Mesenchymal stem cell (in vitro differentiated cells and primary cell): Measurements from ENCODE around the gene UFC1.

Experiments used
- DNase-seq: peaks from one replicate; pipeline ENCODE4 v3.0.0-alpha.2; 2013
- H2AFZ ChIP-seq: one replicate; pipeline ENCODE4 v1.6.1; 2013; ENCODE audit warnings: low read depth, mild to moderate bottlenecking, control low read depth, inconsistent platforms, low read length, moderate library complexity
- H2AK5ac ChIP-seq: 2 replicates; pipeline ENCODE4 v1.6.1; 2013; ENCODE audit warnings: low read length, moderate library complexity, mild to moderate bottlenecking, inconsistent platforms; ENCODE audit not compliant: severe bottlenecking
- H2BK120ac ChIP-seq: one replicate; pipeline ENCODE4 v1.6.1; 2013; ENCODE audit warnings: low read depth, mild to moderate bottlenecking, inconsistent platforms, low read length, moderate library complexity
- H2BK12ac ChIP-seq, 2 experiments: one replicate each; pipeline ENCODE4 v1.6.1; 2013; ENCODE audit warnings: inconsistent platforms in 2 of 2, low read length in 2 of 2, mild to moderate bottlenecking in 2 of 2, moderate library complexity in 2 of 2, control low read depth in 1 of 2
- H2BK15ac ChIP-seq: one replicate; pipeline ENCODE4 v1.6.1; 2013; ENCODE audit warnings: mild to moderate bottlenecking, low read depth, inconsistent platforms; ENCODE audit not compliant: poor library complexity, severe bottlenecking
- H2BK5ac ChIP-seq: 2 replicates; pipeline ENCODE4 v1.6.1; 2013; ENCODE audit warnings: low read depth, mild to moderate bottlenecking, low read length, control low read depth, inconsistent platforms; ENCODE audit not compliant: poor library complexity, severe bottlenecking
- H3K14ac ChIP-seq, 2 experiments: one replicate each; pipeline ENCODE4 v1.6.1; 2013; ENCODE audit warnings: inconsistent platforms in 2 of 2, low read length in 2 of 2, control low read depth in 1 of 2, mild to moderate bottlenecking in 1 of 2, moderate library complexity in 1 of 2
- H3K18ac ChIP-seq, 2 experiments: one replicate each; pipeline ENCODE4 v1.6.1; 2013; ENCODE audit warnings: inconsistent platforms in 2 of 2, low read length in 2 of 2, control low read depth in 1 of 2, low read depth in 1 of 2, mild to moderate bottlenecking in 1 of 2
- H3K23ac ChIP-seq, 2 experiments: one replicate each; pipeline ENCODE4 v1.6.1; 2013; ENCODE audit warnings: inconsistent platforms in 2 of 2, low read length in 2 of 2, mild to moderate bottlenecking in 2 of 2, moderate library complexity in 2 of 2, control low read depth in 1 of 2
- H3K27ac ChIP-seq: 2 replicates; pipeline ENCODE4 v1.5.1; 2013; ENCODE audit warnings: mild to moderate bottlenecking, moderate library complexity, low read length, control low read depth, inconsistent platforms; ENCODE audit not compliant: poor library complexity, severe bottlenecking
- H3K27me3 ChIP-seq, 2 experiments: 2 replicates each; pipeline versions ENCODE4 v1.6.1 to v1.7.0; 2013; ENCODE audit warnings: low read length in 2 of 2, mild to moderate bottlenecking in 2 of 2, moderate library complexity in 2 of 2, control low read depth in 1 of 2, inconsistent platforms in 1 of 2; ENCODE audit not compliant: control insufficient read depth in 1 of 2, insufficient read depth in 1 of 2
- H3K36me3 ChIP-seq, 2 experiments: 2 replicates each; pipeline versions ENCODE4 v1.6.1 to v1.7.0; 2013; ENCODE audit warnings: low read length in 2 of 2, control low read depth in 1 of 2, inconsistent platforms in 1 of 2, low read depth in 1 of 2, mild to moderate bottlenecking in 1 of 2; ENCODE audit not compliant: insufficient read depth in 2 of 2, control insufficient read depth in 1 of 2
- H3K4ac ChIP-seq, 2 experiments: one replicate each; pipeline ENCODE4 v1.6.1; 2013; ENCODE audit warnings: inconsistent platforms in 2 of 2, low read length in 2 of 2, mild to moderate bottlenecking in 2 of 2, moderate library complexity in 2 of 2, control low read depth in 1 of 2, low read depth in 1 of 2
- H3K4me1 ChIP-seq: 2 replicates; pipeline ENCODE4 v1.6.1; 2013; ENCODE audit warnings: low read depth, low read length, control low read depth; ENCODE audit not compliant: control insufficient read depth, insufficient read depth
- H3K4me2 ChIP-seq: 2 replicates; pipeline ENCODE4 v1.6.1; 2013; ENCODE audit warnings: low read length, mild to moderate bottlenecking, inconsistent platforms; ENCODE audit not compliant: poor library complexity, severe bottlenecking
- H3K4me3 ChIP-seq, 2 experiments: 2 replicates each; pipeline versions ENCODE4 v1.5.1 to v1.7.0; 2013; ENCODE audit warnings: low read length in 2 of 2, mild to moderate bottlenecking in 2 of 2, control low read depth in 1 of 2, low read depth in 1 of 2; ENCODE audit not compliant: insufficient read depth in 1 of 2
- H3K79me1 ChIP-seq: replicated peaks from 2 replicates; pipeline ENCODE4 v1.6.1; 2013; ENCODE audit warnings: mild to moderate bottlenecking, control low read depth, low read length, inconsistent platforms; ENCODE audit not compliant: poor library complexity, severe bottlenecking
- H3K9ac ChIP-seq: 2 replicates; pipeline ENCODE4 v1.7.0; 2013; ENCODE audit warnings: mild to moderate bottlenecking, low read length, moderate library complexity
- H3K9me3 ChIP-seq: 2 replicates; pipeline ENCODE4 v1.7.0; 2013; ENCODE audit warnings: mild to moderate bottlenecking, low read length; ENCODE audit not compliant: control insufficient read depth
- H4K8ac ChIP-seq: one replicate; pipeline ENCODE4 v1.6.1; 2013; ENCODE audit warnings: inconsistent platforms, mild to moderate bottlenecking, low read length, moderate library complexity
- H4K91ac ChIP-seq: one replicate; pipeline ENCODE4 v1.6.1; 2013; ENCODE audit warnings: mild to moderate bottlenecking, low read length, inconsistent platforms
- WGBS: methylation state at CpG from one replicate; pipeline ENCODE4 v1.1.7; 2013; ENCODE audit warnings: mixed read lengths; 5-methylcytosine and 5-hydroxymethylcytosine counted together

Gene UFC1

DNA sequence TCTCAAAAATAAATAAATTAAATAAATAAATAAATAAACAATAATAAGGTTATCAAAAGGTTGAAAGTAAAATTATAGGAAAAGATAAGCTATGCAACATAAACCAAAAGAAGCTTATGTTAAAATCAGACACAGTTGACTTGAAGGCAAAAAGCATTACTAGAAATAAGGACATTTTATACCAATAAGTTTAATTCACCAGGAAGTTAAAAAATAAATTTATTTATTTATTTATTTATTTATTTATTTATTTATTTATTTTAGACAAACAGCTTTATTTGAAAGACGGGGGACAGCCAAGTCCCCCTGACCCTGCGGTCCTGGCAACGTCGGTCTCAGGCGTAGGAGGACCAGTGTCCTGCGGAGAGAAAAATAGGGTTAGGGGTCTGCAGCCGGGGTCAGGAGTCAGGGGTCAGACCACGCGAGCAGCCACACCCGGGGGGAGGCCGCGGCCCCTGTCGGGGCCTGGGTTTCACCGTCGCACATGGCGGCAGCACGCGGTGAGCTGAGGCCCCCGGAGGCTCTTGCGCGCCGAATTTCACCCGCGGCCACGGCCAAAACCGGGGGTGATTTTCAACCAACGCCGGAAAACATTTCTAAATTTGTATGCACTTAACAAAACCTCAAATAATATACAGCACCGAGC is 12.9 kb upstream of the UFC1 start:
- H3K36me3 ChIP-seq, result no peaks in the 10 kb centered on the region
- H3K4me1 ChIP-seq, result no peaks in the 10 kb centered on the region
- no peaks in the 10 kb centered on the region for H3K27me3 ChIP-seq
- H3K18ac ChIP-seq, result no peak overlapping the region
- no peak overlapping the region for H4K91ac ChIP-seq
- no peak overlapping the region for H3K27ac ChIP-seq
- no peaks in the 10 kb centered on the region for H3K9me3 ChIP-seq
- H2BK12ac ChIP-seq, result no peak overlapping the region
- no peak overlapping the region for H2BK15ac ChIP-seq
- no peak overlapping the region for H3K4me3 ChIP-seq
- no peak overlapping the region for H4K8ac ChIP-seq
- no peak overlapping the region for H3K23ac ChIP-seq
- H2BK120ac ChIP-seq, result no peak overlapping the region
- peaks cover 24% of the 10 kb centered on the region for H3K79me1 ChIP-seq
- H2AFZ ChIP-seq, result no peak overlapping the region
- WGBS, result 96% methylated on average over 29 of the region's 29 CpGs
- H2BK5ac ChIP-seq, result no peak overlapping the region
- H3K14ac ChIP-seq, result no peak overlapping the region
- H3K9ac ChIP-seq, result no peak overlapping the region
- H2AK5ac ChIP-seq, result no peak overlapping the region
- no peak for DNase-seq
- no peak overlapping the region for H3K4ac ChIP-seq
- no peak overlapping the region for H3K4me2 ChIP-seq

DNA sequence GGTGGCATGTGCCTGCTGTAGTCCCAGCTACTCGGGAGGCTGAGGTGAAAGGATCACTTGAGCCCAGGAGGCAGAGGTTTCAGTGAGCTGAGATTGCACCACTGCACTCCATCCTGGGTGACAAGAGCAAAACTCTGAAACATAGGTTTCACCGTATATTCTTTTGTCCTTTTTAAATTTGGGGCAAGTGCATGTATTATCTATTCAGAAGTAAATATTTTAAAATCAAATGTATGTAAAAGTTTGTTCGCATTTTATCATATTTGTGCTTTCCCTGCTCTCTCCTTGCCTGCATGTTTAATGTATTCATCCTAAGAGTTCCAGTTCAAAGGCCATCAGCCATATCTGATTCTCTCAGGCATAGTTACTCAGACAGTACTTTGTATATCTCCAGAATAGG is 7.9 kb upstream of the UFC1 start:
- Histone ChIP-seq H2BK5ac (no peak overlapping the region), H3K4me1 (no peaks in the 10 kb centered on the region), H3K27ac (no peak overlapping the region), H3K36me3 (no peaks in the 10 kb centered on the region), H4K8ac (no peak overlapping the region), H3K4me2 (no peak overlapping the region), H2BK120ac (no peak overlapping the region), H3K14ac (no peak overlapping the region), H3K9ac (no peak overlapping the region), H3K79me1 (peaks cover 4% of the 10 kb centered on the region), H3K4ac (no peak overlapping the region), H4K91ac (no peak overlapping the region), H3K4me3 (no peak overlapping the region), H2BK12ac (no peak overlapping the region), H3K9me3 (no peaks in the 10 kb centered on the region), H2AFZ (no peak overlapping the region), H2AK5ac (no peak overlapping the region), H2BK15ac (no peak overlapping the region), H3K18ac (no peak overlapping the region), H3K23ac (no peak overlapping the region), H3K27me3 (no peaks in the 10 kb centered on the region)
- 95% methylated on average over 2 of the region's 3 CpGs for WGBS
- no peak for DNase-seq

DNA sequence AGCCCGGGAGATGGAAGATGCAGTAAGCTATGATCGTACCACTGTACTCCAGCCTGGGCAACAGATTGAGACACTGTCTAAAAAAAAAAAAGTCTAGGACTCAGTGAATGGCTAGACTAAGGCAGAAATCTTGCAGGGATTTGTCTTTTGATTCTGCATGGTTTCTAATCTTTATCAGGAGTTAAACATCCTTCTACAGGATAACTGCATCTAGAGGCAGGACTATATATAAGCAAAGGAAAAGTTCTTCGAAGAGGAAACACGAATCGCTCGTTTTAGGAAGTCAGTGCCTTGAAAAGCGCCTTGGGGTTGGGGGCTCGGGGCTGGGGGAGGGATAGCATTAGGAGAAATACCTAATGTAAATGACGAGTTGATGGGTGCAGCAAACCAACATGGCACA is 602 bp upstream of the UFC1 start:
- H3K9me3 ChIP-seq, result no peaks in the 10 kb centered on the region
- 43% methylated on average over 8 of the region's 9 CpGs for WGBS
- H2BK5ac ChIP-seq, result no peak overlapping the region

DNA sequence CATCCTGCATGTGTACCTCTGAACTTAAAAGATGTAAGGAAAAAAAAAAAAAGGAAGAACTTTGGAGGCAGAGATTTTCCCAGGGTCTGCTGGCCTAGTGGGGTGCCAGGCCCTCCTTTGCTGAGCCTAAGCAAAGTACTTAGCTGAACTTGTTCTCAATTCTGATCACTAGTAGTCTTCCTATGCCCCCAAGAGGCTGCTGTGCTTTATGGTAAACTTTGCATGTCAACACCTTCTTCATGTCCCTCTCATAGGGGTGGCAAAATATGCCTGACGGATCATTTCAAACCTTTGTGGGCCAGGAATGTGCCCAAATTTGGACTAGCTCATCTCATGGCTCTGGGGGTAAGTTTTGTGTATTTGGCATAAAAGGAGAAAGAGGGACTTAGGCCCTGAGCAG is 4.1 kb downstream of the UFC1 start:
- H3K36me3 ChIP-seq, result peaks cover 36 to 40% of the 10 kb centered on the region in 2 experiments
- peaks cover 23% of the 10 kb centered on the region for H3K4me1 ChIP-seq
- H2BK5ac ChIP-seq, result no peak overlapping the region
- H3K4me3 ChIP-seq, result no peak overlapping the region
- no peak overlapping the region for H3K23ac ChIP-seq
- H2AFZ ChIP-seq, result no peak overlapping the region
- no peaks in the 10 kb centered on the region for H3K27me3 ChIP-seq
- no peak overlapping the region for H2AK5ac ChIP-seq
- peaks cover 38% of the 10 kb centered on the region for H3K79me1 ChIP-seq
- whole genome bisulfite sequencing, result 100% methylated on average over 1 of the region's 1 CpG
- no peak overlapping the region for H4K8ac ChIP-seq
- H3K14ac ChIP-seq, result no peak overlapping the region
- H2BK12ac ChIP-seq, result no peak overlapping the region
- no peak overlapping the region for H3K27ac ChIP-seq
- no peak overlapping the region for H2BK15ac ChIP-seq
- H4K91ac ChIP-seq, result no peak overlapping the region
- H3K9me3 ChIP-seq, result no peaks in the 10 kb centered on the region
- DNase-seq, result no peak
- H2BK120ac ChIP-seq, result no peak overlapping the region
- H3K4ac ChIP-seq, result no peak overlapping the region
- H3K9ac ChIP-seq, result peak overlapping the region; percentile 91
- H3K18ac ChIP-seq, result no peak overlapping the region
- no peak overlapping the region for H3K4me2 ChIP-seq

More for the DNA sequence above, 602 bp upstream of the UFC1 start:
- Histone ChIP-seq H3K18ac (no peak overlapping the region), H3K9ac (peak overlapping the region; percentile 95), H3K4me1 (peaks cover 1% of the 10 kb centered on the region), H4K8ac (peak overlapping the region; percentile 93), H4K91ac (no peak overlapping the region), H2AK5ac (no peak overlapping the region), H2BK12ac (no peak overlapping the region), H3K14ac (no peak overlapping the region), H3K23ac (no peak overlapping the region), H3K79me1 (peaks cover 14% of the 10 kb centered on the region), H2AFZ (no peak overlapping the region), H3K27ac (no peak overlapping the region), H3K4me3 (peak overlapping the region in 1 of 2 experiments; percentile 90), H2BK120ac (no peak overlapping the region), H3K36me3 (peaks cover 4 to 14% of the 10 kb centered on the region in 2 experiments), H3K27me3 (no peaks in the 10 kb centered on the region), H2BK15ac (no peak overlapping the region), H3K4ac (peak overlapping the region in 1 of 2 experiments; percentile 37), H3K4me2 (peak overlapping the region; percentile 53)
- DNase-seq, result no peak
